Stimulated activated CD4-positive, alpha-beta T cell treated with anti-CD3 and anti-CD28 coated beads, Interleukin-15, amount 100 ng/mL, for 48 hours (primary cell): ENCODE data around the gene PEX11B.

Experiments
- DNase-seq, 2 donors: peaks; one replicate each; pipeline ENCODE4 v3.0.0-alpha.2; 2020; ENCODE audit warnings: low read depth in 2 of 2

PEX11B gene

DNA sequence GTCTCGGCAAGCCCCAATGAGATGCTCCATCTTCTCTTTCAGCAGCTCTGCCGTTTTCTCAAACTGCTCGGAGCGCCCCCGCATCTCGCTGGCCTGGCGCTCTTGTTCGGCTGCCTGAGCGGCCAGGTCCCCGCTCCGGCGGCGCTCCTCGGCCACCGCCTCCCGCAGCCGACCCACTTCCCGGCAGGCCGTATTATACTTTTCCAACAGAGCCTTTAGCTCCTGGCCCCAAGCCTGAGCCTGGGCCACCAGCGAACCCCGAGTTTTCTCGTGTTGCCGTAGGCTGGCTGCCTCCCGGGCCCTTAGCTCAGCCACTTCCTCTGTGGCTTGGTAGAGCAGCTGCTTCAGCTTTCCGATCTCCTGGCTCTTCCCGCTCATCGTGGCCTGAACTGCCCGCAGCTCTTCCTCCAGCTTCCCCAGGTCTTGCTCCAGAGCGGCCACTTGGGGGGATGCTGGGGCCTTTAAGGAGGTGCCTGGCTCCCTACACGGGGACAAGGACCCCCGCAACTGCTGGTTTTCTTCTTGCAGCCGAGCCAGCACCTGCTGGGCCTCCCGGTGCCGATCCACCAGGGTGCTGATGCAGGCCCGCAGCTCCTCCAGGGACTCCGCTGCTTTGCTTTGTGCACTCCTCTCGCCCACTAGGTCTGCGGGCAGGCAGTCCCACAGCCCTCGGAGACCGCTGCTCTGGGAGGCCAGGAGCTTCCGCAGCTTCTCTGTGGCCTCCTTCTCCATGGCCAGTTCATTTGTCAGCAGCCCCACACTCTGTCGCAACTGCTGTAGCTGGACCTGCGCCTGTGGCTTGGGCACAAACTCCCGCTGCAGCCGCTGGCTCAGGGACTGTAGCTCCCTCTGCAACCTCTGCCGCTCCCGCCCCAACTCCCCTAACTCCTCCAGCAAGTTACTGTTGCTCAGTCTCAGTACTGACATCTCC lies 46.3 kb downstream of the PEX11B start:
- DNase-seq = no peak

DNA sequence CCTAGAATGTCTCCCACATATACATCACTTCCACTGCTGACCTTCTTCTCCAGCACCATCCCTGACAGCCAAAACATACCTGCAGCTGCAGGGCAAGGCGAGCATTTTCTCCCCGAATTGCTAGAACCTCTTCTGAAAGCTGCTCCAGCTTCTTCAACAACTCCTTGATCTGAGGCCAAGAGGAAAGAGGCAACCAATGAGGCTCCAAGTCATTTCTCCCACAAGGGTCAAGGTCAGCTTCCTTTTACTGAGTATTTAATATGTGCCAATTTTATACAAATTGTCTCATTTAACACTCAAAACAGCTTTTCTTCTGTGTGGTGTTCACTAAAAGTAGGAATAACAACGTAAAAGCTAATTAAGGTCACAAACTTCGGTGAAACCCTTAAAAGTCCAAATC lies 50.3 kb downstream of the PEX11B start:
- DNase-seq = no peak

GRCh38 chr1:145863282-145864018 lies 55.1 kb downstream of the PEX11B start:
- DNase-seq = no peak
